T-helper 1 cell (primary cell): Measurements from ENCODE around the gene AMBRA1.

ENCODE experiments used
- DNase-seq, 5 donors: peaks; one replicate each; pipeline ENCODE4 v3.0.0-alpha.2; 2012 to 2020

AMBRA1 gene

GRCh38 chr11:46465683-46466082, 128.1 kb downstream of the AMBRA1 start:
- no peak for DNase-seq

- DNase-seq, result no peak
Observed at GRCh38 chr11:46463701-46464421, 130.0 kb downstream of the AMBRA1 start.

DNA sequence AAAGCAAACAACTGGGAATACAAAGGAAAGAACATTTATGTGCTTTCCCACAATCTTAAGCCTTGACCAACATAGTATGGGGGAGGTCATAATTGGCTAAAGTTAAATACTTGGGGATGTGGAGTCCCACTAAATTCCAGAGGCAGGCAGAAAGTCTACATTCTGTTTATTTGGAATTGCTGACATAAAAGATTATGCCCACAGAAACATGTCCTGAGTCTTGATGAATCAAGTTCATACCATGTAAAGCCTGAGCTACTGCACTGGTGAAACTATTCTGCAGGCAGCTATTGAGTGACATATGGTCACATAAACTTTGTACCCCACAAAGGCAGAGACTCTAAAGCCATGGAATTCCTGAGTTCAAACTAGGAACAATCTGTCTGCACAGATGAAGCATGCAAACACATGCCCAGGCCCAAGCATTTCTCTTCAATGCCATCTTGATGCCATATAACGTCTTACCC, 132.3 kb downstream of the AMBRA1 start:
- DNase-seq, result no peak

- no peak for DNase-seq
Observed at GRCh38 chr11:46458491-46458890, 135.3 kb downstream of the AMBRA1 start.

DNA sequence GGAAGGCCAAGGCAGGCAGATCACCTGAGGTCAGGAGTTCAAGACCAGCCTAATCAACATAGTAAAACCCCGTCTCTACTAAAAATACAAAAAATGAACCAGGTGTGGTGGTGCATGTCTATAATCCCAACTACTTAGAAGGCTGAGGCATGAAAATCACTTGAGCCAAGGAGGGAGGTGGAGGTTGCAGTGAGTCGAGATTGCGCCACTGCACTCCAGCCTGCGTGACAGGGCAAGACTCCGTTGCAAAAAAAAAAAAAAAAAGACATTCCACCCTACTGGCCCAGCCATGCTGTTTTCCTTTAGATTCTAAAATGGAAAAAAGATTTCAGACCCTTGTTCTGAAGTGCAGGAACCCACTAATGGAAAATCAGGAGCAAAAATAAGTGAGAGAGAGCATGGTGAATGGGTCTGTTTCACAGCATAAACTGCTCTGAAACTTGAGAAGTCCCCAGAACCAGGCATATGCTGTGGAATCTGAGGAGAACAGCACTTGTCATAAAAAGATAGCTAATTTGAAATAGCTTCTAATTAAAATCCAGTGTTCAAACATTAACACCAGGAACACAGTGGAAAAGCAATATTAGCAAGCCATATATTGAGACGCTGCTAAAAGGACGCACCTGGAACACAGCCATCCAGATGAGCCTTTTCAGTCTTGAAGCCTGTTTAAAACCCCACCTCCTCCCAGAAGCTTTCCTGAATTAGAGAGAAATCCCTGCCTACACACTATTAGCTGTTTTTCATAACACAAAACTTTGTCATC, 136.0 kb downstream of the AMBRA1 start:
- DNase-seq, result no peak

- DNase-seq, result no peak
Observed at GRCh38 chr11:46457021-46457420, 136.8 kb downstream of the AMBRA1 start.

- DNase-seq, result no peak
Observed at GRCh38 chr11:46456269-46457001, 137.4 kb downstream of the AMBRA1 start.

DNA sequence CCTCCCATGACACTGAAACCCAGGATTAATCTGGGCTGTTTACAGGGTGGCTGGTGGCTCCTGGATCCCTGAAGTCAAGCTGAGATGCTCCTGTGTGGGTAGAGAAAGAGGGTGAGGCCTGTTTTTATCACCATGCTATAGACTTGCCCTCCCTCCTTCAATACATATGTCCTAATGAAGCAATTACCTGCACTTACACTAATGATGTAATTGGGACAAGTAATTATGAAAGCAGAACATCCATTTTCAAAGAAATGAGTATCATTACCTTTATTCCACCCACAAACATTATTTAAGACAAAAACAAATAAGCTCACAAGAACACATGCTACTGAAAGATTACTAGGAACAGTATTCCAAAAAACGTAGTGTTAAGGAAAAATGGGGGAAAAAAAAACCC, 138.0 kb downstream of the AMBRA1 start:
- peak in 1 of 5 donors; percentile 10 for DNase-seq

- no peak for DNase-seq
Observed at GRCh38 chr11:46452918-46453517, 140.8 kb downstream of the AMBRA1 start.

DNA sequence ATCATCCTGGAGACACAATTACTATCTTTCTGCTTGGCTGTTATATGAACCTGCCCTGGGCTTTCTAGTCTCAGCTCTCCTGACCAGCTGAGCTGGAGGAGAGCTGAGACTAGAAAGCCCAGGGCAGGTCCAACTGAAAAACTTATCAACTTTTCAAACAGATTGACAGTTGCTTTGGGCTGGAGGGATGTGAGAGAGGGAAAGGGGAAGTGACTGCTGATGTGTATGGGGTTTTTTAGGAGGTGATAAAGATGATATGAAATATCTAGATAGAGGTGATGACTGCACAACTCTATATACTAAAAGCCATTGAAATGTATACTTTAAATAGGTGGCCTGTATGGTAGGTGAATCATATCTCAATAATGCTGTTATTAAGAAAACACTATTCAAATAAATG, 142.1 kb downstream of the AMBRA1 start:
- no peak for DNase-seq

GRCh38 chr11:46450846-46451477, 142.9 kb downstream of the AMBRA1 start:
- no peak for DNase-seq

DNA sequence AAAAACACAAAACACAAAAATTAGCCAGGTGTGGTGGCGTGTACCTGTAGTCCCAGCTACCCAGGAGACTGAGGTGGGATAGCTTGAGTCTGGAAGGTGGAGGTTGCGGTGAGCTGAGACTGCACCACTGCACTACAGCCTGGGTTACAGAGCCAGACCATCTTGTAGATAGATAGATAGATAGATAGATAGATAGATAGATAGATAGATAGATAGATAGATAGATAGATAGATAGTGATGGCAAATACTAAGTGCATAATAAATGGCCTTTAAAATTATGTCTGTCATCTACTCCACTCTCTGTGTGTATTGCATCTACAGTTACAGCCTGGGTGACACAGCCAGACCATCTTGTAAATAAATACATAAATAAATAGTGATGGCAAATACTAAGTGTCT, 146.3 kb downstream of the AMBRA1 start:
- no peak for DNase-seq

DNA sequence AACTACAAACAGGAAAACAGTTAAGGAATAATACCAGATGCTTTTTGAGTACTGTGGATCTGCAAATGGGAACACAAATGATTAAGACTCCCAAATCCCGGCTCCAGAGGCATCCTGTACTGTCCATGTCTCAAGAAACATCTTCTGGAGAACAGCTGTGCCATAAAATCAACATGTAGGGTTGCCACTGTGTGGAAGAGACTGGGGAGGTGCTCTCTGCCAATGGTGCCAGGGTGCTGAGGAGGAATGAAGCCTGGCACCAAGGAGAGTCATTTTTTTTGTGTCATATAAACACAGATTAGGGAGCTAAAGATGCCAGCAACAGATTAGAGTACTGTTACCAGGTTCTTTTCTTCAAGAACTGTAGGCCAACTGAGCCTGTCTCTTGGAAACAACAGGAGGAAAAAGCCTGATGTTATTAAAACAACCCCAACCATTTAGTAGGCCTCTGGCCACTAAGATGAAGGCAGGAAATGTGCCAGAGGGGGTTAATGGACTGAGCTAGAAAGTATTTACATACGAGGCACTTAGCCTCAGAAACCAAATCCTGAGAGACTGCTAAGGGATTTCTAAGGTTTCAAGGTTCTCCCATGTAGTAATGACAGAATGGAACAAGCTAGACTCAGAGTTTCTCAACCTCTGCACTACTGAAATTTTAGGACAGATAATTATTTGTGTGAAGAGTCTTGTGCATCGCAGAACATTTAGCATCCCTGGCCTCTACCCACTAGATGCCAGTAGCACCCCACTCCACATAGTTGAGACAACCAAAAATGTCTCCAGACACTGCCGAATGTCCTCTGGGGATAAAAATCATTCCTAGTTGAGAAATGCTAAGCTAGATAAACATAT, 147.7 kb downstream of the AMBRA1 start:
- no peak for DNase-seq

- no peak for DNase-seq
Observed at GRCh38 chr11:46445192-46445919, 148.5 kb downstream of the AMBRA1 start.

DNA sequence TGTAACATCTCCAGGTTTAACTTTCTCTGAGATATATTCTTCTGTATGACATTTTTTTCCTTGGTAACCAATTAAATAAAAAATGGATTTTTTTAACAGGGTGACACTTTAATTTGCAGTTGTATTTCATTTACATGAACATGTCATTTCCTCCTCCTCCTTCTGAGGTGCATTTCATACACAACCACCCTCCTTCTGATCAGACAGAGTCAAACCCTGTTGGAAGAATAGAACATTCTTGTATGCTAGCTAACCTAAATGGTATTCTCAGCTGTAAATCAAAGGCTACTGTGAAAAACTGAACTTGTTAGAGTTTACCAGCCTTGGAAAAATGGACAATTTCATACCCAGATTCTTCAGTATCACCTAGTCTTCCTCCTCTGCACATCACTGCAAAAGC, 149.5 kb downstream of the AMBRA1 start:
- no peak for DNase-seq

DNA sequence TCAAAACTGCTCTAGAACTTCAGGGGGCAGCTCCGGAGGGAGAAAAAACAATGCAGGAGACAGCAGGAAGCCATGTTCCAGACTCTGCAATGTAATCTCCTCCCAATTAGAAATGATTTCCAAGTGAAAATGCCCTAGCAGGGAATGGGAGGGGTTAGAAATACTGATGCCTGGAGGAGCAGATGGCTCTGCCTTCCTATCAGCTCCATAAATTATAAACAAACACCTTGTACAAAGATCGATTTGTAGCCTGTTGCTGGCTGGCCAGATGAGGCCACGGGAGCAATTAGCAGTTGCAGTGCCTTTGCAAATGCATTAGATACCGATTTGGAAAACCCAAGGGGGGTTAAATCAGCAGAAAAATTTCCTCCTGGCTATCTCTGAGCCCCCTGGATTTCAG, 155.6 kb downstream of the AMBRA1 start:
- DNase-seq, result no peak

DNA sequence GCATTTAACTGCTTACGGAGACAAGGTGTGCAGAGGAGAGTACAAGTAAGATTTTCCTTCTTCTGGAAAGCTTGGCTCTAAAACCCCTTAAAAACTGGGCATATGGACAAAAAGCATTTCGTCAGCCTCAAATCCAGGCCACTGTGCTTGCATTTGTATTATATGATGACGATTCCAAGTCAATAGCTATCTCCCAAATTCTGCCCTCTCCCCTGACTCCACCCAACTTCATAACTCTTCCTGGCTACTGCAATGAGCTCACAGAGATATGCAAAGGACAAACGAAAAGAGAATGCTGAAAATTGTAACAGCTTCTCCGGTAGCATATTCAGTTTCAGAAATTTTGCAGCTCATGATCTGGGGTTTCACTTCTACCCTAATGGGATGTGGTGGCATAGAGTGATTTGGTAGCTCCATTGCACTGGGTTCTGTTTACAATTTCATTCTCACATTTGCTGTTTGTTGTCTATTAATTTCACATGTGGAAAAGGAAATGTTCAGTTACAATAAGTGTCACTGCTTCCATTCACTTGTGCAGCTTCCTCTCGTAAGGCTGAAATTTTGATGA, 156.6 kb downstream of the AMBRA1 start:
- no peak for DNase-seq

- DNase-seq, result no peak
Observed at GRCh38 chr11:46436113-46436512, 157.7 kb downstream of the AMBRA1 start.

- DNase-seq, result no peak
Observed at GRCh38 chr11:46435679-46436078, 158.1 kb downstream of the AMBRA1 start.

- DNase-seq, result no peak
Observed at GRCh38 chr11:46431211-46431610, 162.6 kb downstream of the AMBRA1 start.

DNA sequence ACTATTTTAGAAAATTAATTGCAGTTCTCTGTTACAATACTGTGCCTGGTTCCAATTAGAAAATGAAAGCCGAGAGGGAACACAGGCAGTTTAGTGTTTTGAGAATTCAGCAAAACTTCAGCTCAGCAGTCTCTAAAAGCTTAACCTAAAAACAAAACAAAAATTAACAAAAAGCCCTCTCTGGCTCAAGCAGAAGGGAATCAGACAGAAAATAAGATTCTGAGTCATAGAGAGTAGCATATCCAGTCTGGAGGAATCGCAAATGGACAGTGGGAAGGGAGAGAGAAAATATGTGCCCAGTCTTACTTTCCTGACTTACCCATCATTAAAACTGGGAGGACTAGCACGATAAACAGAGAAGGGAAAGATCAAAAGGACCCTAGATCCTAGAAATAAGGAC, 164.1 kb downstream of the AMBRA1 start:
- DNase-seq, result no peak
